NK-92 (cell line): ENCODE data around the gene RAP2C.
"Not testable (repeated sequence)": the region's sequence is repeated elsewhere in the genome, so short reads cannot be mapped to it uniquely, and the experiment has no call there.

Experiments used
- DNase-seq: peaks from one replicate; lab custom pipeline; 2025; ENCODE audit not compliant: unreplicated experiment; lab: John Stamatoyannopoulos, UW

The RAP2C gene

DNA sequence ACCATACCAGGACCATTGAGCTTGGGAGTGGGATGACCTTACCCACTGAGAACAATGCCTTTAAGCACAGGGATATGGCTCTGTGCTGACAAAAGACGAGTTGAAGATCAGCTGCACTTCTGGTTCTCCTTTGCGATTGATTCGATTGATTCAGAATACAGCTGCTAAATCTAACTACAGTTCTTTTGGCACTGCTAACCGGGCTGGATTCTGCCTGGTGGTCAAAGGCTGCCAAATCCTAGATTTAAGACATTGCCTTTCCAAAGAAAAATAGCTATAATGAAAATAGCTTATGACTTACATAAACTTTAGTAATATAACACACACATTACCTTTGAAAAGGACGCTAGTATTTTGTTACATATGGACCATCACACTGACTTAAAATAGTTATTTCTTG, 18.3 kb downstream of the RAP2C start:
- DNase-seq, result no peak

DNA sequence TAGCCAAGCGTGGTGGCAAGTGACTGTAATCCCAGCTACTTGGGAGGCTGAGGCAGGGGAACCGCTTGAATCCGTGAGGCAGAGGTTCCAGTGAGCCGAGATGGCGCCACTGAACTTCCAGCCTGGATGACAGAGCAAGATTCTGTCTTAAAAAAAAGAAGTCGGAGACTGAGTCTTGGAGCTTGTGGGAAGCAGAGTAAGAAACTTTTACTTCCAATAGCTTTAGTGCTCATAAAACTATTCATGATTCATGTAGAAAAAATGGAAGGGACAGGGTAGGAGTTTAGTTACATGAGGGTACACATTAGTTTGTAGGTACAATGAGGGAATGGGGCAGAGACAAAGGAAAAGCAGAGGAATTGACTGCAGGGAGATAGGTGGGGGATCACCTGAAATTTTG, 19.3 kb downstream of the RAP2C start:
- DNase-seq, result no peak

DNA sequence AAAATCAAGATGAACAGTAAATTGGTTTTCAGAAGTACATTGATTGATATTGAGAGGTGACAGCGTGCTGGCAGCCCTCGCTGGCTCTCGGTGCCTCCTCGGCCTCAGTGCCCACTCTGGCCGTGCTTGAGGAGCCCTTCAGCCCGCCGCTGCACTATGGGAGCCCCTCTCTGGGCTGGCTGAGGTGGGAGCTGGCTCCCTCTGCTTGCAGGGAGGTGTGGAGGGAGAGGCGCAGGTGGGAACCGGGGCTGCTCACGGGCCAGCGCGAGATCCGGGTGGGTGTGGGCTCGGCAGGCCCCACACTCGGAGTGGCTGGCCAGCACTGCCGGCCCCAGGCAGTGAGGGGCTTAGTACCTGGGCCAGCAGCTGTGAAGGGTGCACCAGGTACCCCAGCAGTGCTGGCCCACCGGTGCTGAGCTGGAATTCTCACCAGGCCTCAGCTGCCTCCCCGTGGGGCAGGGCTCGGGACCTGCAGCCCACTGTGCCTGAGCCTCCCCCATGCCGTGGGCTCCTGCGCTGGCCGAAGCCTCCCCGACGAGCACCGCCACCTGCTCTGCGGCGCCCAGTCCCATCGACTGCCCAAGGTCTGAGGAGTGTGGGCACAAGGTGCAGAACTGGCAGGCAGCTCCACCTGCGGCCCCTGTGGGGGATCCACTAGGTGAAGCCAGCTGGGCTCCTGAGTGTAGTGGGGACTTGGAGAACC, 25.2 kb downstream of the RAP2C start:
- DNase-seq, result no peak

DNA sequence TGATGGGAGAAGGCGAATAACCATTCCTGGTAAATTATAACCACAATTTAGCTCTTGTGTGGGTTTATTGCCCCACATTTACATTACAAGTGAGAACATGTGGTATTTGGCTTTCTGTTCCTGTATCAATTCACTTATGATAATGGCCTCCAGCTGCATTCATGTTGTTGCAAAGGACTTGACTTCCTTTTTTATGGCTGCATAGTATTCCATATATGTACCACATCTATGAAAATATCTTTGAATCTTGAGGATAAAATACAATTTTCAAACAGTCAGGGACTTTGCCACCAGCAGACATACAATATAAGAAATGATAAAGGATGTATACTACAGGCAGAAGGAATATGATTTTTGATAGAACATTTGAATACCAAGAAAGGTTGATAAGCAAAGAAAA, 27.3 kb downstream of the RAP2C start:
- DNase-seq, result no peak

DNA sequence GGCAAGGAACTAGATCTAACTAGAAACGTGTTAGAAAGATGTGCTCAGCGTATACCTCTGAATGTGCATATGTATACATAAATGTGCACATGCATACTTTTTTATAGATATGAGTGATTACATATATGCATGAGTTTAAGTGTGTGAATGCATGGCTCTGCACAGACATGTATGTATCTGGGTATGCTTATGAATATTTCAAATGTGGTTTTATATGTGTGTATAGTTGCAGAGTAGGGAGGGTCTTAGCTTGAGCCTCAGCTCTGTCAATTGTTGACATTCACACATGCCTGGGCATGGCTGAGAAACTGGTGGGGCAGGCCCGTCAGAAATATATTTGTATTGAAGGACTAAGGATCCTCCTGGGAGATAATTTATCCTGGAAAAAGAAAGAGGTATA, 31.1 kb downstream of the RAP2C start:
- no peak for DNase-seq

DNA sequence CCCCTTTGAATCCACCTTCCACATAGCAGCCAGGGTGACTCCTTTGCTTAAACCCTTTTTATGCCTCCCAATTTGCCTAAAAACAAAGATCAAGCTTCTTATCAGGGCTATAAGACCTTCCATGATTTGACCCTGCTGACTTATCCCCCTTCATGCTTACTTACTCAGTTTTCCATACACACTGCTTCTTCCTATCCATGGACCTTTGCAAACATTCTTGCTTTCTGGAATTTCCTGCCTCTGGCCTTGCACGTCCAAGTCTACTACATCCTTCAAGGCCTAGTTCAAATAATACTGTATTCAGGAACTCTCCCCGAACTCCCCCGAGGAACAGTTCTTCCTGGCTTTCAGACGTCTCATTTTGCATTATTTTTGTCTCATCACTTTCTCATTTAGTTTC, 31.8 kb downstream of the RAP2C start:
- DNase-seq, result no peak

DNA sequence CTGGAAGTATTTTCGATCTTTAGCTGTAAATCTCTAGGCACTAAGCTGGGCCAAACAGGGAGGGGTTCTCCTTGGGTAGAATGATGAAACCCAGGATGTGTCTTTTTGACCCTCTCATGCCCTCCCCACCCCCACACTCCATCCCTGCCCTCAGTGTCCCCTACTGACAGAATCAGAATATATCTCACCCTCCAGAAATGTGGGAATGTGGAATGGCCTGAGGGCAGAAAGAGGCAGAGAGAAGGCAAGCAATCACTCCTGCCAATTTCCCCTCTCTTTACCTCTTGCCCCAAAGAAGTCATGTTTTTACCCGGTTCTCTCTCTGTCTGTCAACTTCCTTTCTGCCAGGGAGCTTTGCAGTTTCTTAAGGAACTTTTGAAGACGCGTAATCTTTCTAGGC, 34.4 kb downstream of the RAP2C start:
- DNase-seq, result no peak

DNA sequence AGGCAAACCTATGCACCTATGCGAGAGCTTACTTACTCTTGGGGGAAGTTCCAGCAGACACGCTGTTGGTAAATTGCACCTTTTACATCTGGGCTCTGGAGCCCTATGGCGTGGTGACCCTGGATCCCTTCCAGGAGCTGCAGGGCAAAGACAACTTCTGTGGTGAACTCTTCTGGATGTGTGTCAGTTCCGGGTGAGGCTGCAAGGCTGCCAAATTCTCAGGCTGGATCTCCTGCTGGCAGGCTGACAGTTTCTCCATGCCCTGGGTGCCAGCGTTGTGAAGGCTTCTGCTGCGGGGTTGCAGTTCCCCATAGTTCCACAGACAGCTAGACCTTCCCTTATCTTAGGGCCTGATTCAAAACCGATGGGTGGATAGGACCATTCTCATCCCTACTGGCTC, 37.9 kb downstream of the RAP2C start:
- DNase-seq, result no peak

DNA sequence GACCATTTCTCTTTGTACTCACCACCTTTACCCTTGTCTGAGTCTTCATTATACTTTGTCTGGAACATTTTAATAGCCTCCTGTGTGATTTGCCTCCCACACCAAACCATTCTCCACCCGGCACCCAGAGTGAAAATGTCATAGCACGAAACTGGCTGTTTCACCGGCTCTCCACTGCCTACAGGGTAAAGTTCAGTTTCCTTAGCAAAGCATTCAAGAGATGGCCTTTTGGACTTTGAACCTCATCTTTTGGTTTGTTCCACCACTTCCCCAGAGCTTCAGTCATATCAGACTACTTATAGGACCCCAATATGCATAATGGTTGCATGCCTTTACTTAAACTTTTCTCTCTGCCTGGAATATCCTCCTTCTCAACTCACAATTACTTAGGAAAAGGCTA, 38.3 kb downstream of the RAP2C start:
- DNase-seq, result no peak

DNA sequence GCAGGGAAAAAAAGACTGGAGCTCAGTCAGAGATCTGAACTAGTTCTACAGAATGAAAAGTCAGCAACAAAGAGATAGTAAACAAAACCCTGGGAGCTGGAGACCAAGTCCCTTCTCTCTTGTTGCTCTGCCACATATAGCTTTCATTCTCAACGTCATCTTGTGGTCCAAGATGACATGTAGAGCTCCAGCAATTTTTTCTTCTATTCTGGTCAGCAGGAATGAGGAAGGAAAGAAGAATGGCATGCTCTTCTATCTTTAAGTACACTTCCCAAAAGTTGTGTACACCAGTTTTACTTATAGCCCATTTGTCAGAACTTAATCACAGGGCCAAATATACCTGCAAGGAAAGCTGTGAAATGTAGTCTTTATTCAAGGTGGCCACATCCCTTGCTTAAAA, 45.6 kb downstream of the RAP2C start:
- DNase-seq, result no peak

DNA sequence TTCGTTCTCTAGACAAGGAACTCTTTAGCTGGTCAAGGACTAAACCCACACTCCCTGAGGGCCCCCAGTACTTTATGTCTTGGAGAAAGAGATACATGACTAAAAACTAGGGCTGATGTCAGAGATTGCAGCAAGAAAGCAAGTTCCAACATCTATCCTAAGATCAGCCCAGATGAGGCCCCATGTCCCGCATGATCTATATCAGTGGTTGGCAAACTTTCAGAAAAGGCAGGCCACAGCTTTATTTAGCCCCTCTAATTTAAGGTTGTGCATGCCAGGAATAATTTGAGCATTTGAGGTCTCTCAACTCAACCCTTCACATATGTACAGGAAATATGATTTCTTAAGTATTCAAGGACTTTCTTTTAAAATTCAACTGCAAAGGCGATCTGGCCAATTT, 47.4 kb downstream of the RAP2C start:
- no peak for DNase-seq

DNA sequence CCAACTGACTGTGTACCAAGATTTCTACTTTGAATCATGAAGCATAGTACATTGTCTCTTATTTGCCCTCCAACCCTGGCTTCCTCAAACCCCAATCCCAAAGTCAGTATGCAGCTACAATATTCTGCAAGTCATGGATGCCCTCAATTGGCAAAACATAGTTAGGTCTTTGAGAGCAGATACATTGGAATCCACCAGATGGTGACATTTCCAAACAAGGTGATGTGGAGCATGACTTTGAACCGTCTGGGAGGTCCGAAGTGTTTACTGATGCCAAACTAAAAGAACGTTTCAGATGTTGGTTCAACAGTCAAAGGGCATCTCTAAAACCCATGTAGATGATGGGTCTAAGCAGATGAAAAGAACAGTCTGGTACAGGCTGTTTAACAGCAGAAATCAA, 47.8 kb downstream of the RAP2C start:
- no peak for DNase-seq

DNA sequence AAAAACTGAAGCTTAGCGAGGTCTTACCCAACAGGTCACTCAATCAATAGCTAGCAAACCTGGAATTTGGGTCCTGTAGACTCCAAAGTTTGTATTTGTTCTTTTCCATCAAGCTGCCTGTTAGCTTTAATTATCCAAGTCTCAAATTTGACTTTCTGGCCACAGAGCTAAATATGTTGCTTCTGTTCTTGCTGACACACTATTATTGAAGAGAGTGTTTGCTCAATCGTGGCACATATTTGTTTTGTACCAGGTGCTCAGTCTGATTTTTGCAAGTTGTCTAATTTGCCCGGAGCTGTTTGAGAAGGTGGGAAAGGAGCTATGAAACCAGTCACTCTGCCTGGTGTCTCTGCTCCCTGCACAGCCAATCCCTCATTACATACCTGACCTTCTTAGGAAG, 49.7 kb downstream of the RAP2C start:
- no peak for DNase-seq

DNA sequence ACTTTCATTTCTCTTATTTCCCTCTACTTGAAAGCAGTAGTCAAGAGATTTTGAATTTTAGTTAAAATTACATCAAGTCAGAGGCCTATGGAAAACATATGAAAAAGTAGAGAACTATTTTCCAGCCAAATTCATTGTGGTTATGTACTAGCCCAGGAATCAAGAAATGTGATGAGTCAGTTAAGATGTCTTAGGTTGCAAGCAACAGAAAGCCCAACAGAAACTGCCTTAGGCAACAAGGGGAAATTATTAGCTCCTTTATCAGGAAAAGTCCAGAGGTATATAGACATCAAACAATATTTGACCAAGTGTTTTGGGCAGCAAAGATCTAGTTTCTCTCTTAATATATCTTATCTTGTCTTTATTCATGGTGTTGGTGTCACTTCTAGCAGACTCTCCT, 53.6 kb downstream of the RAP2C start:
- DNase-seq, result no peak

DNA sequence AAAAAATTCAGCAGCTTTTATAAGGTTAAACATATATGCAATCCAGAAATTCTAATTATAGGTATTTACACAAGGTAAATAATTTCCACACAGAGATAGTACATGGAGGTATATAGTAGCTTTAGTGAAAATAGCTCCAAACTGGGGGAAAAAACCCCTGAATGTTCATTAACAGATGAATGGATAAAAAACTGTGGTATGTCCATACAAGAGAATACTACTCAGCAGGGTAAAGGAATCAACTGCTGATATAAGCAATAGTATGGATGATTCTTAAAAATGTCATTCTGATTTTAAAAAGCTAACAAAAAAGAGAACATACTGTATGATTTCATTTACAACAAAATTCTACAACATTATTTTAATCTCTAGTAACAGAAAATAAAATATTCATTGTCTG, 54.2 kb downstream of the RAP2C start:
- no peak for DNase-seq

DNA sequence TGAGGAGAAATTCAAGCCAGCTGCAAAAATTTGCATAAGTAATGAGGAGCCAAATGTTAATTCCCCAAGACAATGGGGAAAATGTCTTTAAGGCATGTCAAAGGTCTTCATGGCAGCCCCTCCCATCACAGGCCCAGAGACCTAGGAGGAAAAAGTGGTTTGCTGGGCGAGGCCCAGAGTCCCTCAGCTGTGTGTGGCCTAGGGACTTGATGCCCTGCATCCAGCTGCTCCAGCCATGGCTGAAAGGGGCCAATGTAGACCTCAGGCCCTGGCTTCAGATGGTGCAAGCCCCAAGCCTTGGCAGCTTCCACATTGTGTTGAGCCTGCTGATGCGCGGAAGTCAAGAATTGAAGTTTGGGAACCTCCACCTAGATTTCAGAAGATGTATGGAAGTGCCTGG, 56.2 kb downstream of the RAP2C start:
- DNase-seq, result not testable (repeated sequence)

DNA sequence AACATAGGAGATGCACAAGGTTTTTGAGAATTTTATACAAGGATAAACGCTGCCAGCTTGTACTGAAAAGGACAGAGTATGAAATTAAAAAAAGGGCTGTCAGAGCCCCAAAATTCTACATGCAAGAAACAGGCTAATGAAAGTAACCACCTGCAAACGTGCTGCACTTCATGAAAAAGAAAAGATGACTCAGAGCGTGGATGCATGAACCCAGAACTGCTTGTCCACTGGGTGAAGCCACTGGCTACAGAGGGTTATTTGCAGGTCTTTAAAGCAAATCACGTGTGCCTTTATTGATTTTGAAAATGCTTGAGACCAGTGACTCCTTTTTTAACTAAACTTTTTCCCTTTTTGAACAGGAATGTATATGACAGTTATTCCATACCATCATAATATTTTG, 66.1 kb downstream of the RAP2C start:
- no peak for DNase-seq
